Measurements from ENCODE around the gene LIPE.

LIPE gene

DNA sequence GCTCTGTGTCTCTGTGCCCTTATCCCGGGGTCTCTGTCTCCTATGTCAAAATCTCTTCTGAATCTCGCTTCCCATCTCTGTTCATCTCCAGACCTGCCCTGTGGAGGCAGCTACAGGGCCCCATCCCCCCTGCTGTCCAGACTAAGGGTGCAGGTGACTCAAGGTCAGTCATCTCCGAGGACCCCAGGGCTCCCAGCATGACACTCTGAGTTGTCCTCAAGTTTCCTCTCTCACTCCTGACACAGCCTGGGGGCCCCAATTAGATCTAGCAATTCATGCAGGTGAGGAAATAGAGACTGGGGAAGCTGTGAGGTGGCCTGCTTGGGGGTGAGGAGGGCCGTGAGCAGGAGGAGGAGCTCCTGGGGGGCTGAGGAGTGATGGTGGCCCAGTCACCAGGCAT is 35.0 kb downstream of the LIPE start:
- FAIRE-seq (no peak), DNase-seq (ENCODE audit: extremely low spot score, insufficient read length, low read depth) (no peak)

DNA sequence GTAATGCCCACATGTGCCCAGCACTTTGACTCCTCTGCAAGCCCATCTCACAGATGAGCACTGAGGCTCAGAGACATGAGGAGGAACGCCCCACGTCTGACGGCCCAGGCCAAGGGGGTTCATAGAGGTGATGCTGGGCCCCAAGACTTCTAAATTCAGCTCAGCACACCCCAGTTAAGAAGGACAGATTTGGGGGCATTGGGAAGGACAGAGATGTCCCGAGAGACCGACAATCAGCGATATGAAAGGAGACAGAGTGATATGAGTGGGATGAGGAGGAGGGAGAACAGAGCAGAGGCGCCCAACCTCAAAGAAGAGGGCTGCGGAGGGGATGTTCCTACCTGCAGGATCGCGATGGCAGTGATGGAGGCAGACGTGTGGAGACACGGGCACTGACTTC is 37.3 kb downstream of the LIPE start, which contains the start of gene CNFN:
Gene CNFN, minus strand, starts transcription at position 399 of the 400 bp plus-strand sequence. CDS start 1,260 bp downstream, outside the sequence.
- DNase-seq (ENCODE audit: extremely low spot score, insufficient read length, low read depth) (no peak), FAIRE-seq (no peak)

DNA sequence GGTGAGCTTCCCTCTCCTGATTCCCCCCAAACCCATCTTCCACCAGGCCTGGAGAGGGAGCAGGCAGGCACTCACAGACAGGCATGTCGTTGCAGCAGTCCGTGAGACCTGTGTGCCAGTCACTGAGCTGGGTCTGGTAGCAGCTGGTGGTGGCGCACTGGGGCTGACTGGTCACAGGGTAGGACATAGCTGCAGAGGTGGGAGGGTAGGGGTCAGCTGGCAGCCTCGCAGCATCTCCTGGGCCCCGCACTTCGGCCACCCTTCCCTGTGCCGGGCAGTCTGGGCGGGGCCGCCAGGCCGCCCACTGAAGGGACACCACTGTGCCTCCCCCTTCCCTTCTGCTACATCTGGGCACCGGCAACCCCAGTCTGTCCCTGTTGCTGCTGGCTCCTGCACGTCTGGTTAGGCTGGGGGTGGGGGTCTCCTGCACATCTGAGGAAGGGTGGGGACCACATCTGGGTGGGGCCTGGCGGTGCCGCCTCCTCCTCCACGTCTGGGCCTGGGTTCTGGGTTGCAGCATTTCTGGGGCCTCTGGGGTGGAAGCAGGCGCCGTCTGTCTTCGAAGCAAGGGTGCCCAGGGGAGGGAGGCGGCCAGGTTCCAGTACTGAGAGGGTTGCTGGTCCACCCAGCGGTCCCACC is 38.2 kb downstream of the LIPE start:
- DNase-seq (ENCODE audit: extremely low spot score, insufficient read length, low read depth): no peak
- no peak for FAIRE-seq

DNA sequence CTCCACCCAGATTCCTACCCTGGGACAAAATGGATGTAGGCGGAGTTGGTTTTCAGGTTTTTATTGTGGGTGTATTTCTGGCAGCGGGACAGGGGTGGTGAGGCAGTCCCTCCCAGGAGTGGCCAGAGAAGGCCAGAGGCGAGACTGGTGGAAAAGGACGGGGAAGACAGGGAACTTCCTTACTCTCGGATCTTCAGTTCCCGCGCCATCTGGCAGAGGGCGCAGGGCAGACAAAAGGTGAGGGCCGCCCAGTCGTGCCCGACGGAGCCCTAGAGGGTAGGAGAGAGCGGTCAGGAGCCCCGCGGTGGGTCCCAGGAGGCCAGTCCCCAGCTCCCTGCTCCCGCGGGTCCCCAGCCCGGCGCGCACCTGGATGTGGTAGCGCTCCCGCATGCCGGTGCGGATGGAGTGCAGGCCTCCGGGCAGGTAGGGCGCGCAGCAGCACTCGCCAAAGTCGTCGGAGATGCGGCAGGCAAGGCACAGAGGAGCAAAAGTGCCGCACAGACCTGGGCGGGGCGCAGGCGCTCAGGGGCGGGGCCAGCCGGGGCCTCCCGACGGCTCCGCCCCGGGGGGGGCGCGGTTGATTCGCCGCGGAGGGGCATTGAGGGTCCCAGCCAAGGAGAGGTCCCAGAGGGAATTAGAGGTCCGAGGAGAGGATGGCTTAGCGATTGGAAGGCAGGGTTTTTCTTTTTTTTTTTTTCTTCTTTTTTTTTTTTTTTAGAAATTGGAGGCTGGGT is 40.0 kb downstream of the LIPE start:
- FAIRE-seq (peak; percentile 42), DNase-seq (ENCODE audit: extremely low spot score, insufficient read length, low read depth) (no peak)

DNA sequence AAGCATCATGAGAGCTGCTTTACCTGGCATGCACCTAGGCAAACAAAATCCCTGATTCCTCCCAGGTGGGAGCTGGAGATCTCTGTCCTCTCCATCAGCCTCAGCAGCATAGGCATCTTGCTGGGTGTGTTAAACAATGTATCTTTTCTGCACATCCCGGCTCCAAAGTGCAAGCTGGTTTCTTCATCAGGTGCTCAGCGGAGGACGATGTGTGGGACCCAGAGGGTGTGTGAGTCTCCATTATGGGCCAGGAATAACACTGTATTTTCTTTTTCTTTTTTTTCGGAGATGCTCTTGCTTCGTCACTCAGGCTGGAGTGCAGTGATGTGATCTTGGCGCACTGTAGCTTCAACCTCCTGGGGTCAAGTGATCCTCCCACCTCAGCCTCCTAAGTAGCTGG is 47.0 kb downstream of the LIPE start:
- FAIRE-seq (no peak), DNase-seq (ENCODE audit: extremely low spot score, insufficient read length, low read depth) (no peak)

DNA sequence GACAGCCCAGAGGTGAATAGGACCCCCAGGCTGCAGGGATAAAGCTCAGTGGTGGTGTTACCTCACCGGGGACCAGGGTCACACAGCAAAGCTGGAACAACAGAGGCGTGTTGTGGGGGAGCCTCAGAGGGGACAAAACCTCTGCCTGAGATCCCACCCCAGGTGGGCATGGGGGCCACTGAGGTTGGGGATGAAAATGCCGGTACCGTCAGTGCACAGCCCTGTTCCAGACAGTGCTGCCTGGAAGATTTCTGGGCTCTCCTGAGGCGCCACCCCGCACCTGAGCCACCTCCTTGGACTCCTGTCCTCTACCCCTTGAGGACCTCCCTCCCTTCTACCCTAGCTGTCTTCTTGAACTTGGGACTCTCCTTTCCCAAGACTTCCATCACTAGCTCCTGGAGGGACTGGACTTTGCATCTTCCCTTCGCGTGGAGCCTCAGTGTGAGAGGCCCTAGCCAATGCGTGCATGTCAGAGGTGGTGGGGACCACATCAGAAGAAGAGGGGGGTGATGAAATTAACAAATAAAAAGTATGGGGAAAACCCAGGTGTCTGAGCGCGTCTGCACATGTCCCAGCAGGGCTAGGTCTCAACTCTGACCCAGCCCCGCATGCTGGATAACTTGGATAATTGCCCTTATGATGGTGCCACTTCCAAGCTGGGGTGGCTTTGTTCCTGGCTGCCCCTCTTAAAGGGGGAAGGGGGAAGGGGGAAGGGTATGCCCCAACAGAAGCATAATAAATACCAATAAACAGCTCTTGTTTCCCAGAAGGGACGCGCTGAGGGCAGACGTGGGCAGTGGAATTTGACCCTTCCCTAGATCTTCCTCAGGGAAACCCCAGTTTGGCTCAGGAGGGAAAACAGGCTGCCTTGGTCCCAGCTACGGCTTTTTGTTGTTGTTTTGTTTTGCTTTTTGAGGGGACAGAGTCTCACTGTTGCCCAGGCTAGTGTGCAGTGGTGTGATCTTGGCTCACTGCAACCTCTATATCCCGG is 48.7 kb downstream of the LIPE start:
- FAIRE-seq (no peak), DNase-seq (ENCODE audit: extremely low spot score, insufficient read length, low read depth) (no peak)

DNA sequence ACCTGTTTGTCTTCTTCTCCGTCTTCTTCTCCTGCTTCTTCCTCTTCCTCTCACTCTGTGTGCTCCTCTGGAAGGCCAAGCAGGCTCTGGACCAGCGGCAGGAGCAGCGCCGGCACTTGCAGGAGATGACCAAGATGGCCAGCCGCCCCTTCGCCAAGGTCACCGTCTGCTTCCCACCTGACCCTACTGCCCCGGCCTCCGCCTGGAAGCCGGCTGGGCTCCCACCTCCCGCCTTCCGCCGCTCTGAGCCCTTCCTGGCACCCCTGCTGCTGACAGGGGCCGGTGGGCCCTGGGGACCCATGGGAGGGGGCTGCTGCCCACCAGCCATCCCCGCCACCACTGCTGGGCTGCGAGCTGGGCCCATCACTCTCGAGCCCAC is 51.0 kb downstream of the LIPE start:
- DNase-seq (ENCODE audit: extremely low spot score, insufficient read length, low read depth) (no peak), FAIRE-seq (no peak)

DNA sequence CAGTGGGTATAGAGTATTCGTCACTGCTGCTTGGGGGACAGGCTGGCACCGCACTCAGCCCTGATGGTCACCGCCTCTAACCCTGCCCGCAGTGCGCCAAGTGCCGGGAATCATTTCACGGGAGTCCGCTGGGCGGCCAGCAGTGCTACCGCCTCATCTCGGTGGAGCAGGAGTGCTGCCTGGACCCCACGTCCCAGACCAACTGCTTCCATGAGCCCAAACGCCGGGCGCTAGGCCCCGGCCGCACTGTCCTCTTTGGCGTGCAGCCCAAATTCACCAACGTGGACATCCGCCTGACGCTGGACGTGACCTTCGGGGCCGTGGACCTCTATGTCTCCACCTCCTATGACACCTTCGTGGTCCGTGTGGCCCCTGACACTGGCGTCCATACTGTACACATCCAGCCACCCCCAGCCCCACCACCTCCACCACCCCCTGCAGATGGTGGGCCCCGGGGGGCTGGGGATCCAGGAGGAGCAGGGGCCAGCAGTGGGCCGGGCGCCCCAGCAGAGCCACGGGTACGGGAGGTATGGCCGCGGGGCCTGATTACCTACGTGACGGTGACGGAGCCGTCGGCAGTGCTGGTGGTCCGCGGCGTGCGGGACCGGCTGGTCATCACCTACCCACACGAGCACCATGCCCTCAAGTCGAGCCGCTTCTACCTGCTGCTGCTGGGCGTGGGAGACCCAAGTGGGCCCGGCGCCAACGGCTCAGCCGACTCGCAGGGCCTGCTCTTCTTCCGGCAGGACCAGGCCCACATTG is 51.6 kb downstream of the LIPE start:
- FAIRE-seq: no peak

DNA sequence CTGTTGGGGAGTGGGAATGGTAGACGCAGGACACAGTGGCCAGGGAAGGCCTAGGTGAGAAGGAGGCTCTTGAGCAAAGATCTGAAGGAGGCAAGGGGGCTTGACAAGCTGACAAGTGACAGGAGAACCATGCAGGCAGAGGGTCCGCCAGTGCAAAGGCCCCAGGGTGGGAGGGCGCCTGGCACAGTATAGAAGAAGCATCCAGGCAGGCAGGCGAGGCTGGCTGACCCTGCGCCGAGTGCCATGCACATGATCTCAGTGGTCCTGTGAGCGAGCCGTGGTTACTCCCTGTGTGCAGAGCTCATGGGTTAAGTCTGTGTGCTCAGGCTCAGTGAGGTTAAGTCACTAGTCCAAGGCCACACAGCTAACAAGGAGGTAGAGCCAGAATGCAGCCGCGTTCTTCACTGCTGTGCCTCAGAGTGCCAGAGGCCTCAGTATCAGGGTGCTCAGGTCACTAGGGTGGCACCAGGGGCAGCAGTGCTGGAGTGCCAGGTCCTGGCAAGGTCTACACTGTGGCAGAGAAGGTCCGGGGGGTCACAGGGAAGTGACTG is 52.3 kb downstream of the LIPE start:
- FAIRE-seq: no peak
- no peak for DNase-seq (ENCODE audit: extremely low spot score, insufficient read length, low read depth)

More for the DNA sequence above, 51.6 kb downstream of the LIPE start:
- DNase-seq (ENCODE audit: extremely low spot score, insufficient read length, low read depth): no peak

DNA sequence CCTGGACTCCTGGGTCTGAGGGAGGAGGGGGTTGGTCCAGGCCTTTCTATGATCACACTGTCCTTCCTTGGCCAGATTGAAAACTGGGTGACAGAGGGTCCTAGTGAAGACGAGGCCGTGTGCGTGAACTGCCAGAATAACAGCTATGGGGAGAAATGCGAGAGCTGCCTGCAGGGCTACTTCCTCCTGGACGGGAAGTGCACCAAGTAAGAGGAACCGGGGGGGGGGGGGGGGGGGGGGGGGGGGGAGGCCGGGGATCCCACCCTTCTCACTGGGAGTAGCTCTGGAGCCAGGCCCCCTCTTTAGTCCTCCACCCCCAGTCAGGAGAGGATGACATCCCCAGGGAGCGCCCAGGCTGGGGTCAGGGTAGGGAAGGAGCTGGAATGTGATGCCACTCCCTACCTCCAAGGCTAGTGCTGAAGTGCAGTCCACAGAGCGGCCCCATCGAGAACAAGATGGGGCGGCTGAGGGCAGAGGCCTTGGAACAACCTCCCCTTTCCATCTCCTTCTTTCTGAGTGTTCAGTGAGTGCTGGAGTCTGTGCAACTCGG is 56.5 kb downstream of the LIPE start:
- no peak for DNase-seq (ENCODE audit: extremely low spot score, insufficient read length, low read depth)

DNA sequence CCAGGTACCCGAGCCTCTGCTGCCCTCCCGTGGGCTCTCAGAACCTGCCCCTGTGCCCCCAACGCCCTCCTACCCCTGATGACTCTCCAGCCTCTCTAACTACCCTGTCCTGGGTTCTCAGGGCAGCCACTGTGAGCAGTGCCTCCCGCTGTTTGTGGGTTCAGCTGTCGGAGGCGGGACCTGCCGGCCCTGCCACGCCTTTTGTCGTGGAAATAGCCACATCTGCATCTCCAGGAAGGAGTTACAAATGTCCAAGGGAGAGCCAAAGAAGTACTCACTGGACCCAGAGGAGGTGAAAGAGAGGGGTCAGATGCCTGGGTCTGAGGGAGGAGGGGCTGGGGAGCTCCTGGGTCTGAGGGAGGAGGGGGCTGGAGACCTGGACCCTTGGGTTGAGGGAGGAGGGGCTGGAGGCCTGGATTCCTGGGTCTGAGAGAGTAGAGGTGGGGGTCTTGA is 57.1 kb downstream of the LIPE start:
- no peak for FAIRE-seq
- DNase-seq (ENCODE audit: extremely low spot score, insufficient read length, low read depth): no peak

More for the DNA sequence above, 56.5 kb downstream of the LIPE start:
- no peak for FAIRE-seq

DNA sequence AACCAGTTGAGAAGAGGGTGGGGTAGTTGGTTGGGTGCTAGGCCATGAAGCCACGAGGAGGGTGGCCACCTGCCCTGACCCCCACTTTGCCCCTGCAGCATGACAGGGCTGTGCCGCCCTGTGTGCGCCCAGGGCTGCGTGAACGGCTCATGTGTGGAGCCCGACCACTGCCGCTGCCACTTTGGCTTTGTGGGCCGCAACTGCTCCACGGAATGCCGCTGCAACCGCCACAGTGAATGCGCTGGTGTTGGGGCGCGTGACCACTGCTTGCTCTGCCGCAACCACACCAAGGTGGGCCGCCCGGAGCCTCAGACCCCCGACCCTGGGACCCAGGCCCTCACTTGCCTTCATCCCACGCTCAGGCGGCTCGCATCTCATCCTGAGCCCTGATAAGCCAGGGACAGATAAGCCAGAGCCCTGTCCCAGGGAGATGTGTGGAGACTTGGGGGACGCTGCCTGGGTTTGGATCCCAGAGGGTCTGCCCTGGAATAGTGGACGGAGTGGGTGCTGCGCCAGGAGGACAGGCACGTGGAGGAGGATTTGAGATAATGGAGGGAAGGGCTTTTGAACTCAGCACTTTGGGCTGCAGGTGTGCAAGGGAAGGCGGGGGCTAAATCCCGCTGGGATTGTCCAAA is 57.6 kb downstream of the LIPE start:
- FAIRE-seq (no peak), DNase-seq (ENCODE audit: extremely low spot score, insufficient read length, low read depth) (no peak)

DNA sequence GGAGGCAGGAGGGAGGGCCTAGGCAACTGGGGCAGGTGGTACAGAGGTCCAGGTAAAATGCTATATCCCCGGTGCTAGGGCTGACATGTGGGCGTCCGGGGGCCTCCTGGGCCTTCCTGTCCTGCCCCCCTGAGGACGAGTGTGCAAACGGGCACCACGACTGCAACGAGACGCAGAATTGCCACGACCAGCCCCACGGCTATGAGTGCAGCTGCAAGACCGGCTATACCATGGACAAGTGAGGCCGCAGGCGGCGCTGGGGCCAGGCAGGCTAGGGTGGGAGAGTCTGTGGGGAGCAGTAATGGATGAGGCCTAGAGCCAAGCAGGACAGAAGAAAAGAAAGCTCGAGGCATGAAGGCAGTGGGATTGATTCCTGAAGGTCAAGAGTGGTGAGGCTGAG is 58.4 kb downstream of the LIPE start:
- DNase-seq (ENCODE audit: extremely low spot score, insufficient read length, low read depth): no peak
- no peak for FAIRE-seq

DNA sequence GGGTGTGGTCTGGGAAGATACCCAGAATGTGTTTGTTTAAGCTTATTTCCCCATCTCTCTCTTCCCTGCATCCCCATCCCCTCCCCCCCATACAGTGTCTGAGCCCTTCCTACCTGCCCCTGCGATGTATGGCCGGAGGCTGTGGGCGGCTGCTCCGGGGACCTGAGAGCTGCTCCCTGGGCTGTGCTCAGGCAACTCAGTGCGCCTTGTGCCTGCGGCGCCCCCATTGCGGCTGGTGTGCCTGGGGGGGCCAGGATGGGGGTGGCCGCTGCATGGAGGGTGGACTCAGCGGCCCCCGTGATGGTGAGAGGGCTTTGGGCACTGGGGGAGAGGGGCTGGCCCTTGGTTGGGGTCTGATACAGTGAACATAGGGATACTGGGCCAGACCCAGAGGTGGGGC is 58.8 kb downstream of the LIPE start:
- DNase-seq (ENCODE audit: extremely low spot score, insufficient read length, low read depth): no peak
- no peak for FAIRE-seq

DNA sequence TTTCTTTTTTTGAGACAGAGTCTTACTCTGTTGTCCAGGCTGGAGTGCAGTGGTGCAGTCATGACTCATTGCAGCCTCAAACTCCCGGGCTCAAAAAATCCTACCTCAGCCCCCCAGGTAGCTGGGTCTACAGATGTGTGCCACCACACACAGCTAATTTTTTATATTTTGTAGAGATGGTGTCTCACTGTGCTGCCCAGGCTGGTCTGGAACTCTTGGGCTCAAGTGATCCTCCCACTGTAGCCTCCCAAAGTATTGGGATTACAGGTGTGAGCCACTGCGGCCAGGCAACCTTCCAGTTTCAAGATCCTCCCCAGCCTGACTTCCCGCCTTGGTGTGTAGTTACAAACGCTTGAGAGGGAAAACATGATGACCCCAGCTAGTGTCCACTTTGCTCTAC is 59.3 kb downstream of the LIPE start:
- DNase-seq (ENCODE audit: extremely low spot score, insufficient read length, low read depth): no peak
- no peak for FAIRE-seq

DNA sequence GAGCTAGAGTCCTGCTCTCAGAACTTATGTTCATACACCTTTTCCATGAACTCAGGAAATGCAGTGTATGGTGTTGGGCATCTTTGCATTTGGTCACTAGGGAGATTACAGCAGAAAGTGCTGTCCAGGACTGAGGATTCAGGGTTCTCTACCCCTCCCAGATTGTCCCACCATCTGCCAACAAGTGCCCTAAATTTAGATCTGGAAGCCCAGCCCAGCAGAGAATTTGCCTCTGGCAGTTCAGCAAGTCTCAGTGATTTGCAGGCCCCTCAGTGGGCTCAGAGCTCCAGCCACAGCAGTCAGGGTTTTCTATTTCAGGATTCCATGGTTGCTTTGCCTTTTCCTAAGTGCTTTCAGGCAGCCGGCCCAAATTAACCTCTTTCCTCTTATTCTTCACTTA is 60.5 kb downstream of the LIPE start:
- FAIRE-seq (no peak), DNase-seq (ENCODE audit: extremely low spot score, insufficient read length, low read depth) (no peak)

DNA sequence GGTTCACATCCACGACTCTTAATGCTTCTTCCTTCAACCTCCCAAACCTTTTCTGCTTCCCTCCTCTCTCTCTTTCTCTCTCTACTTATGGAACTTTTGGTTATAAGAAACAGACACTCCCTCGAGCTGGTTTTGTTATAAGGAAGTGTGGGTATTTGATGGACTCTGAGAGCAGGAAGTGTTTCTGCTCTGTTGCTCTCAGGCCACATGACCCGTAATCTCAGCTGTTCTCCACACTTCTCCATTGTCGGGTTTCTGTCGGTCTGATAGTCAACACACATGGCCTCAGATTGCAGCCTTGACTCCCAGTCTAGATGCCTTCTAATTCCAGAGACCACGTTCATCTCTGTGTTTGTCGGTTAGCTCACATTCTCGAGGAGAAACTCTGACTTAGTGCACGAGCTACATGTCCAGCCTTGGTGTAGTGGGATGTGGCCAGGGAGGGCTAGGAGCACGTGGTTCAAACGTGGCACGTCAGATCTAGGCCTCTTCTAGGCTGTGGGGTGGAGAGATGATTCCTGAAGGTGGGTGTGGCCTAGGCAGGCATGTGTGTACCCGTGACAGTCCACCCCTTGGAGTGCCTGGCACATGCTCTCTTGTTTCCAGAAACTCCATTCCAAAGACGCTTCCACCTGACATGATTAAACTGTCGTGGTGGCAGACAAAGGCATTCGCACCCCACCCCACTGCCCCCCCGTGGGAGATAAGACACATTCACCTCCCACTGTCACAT is 63.4 kb downstream of the LIPE start:
- DNase-seq (ENCODE audit: extremely low spot score, insufficient read length, low read depth) (no peak), FAIRE-seq (peak; percentile 93)

DNA sequence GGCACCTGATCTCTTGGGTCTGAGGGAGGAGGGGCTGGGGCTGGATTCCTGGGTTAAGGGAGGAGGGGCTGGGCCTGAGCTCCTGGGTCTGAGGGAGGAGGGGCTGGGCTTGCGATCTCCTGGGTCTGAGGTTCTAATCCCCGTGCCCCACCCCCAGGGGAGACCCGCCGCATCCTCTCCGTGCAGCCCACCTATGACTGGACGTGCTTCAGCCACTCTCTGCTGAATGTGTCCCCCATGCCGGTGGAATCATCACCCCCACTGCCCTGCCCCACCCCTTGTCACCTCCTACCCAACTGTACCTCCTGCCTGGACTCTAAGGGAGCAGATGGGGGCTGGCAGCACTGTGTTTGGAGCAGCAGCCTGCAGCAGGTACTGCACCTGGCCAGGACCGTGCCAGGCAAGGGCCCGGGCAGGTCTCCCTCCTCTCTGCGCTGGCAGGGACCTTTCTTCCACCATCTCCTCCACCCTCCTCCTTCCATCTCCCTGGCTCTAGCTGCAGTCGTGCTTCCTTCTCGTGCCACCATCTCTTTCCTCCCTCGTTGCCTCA is 64.2 kb downstream of the LIPE start:
- DNase-seq (ENCODE audit: extremely low spot score, insufficient read length, low read depth) (no peak), FAIRE-seq (no peak)
